Measurements from ENCODE around the gene PLEKHA5. TPM values are rescaled to one million over a fixed set of nuclear protein-coding genes. Genes with fewer than 3 reads are reported as not detected.

Gene PLEKHA5
- total RNA-seq, 1 donor from 2014 or later, result 64.0 TPM

- DNase-seq (ENCODE audit: low spot score), result no peak
These were observed 69.8 kb downstream of the PLEKHA5 start for GRCh38 chr12:19199332-19199731.

GRCh38 chr12:19200261-19200660 is 70.7 kb downstream of the PLEKHA5 start:
- DNase-seq (ENCODE audit: low spot score), result no peak

- no peak for DNase-seq (ENCODE audit: low spot score)
These were observed 72.1 kb downstream of the PLEKHA5 start for GRCh38 chr12:19201661-19202060.

DNA sequence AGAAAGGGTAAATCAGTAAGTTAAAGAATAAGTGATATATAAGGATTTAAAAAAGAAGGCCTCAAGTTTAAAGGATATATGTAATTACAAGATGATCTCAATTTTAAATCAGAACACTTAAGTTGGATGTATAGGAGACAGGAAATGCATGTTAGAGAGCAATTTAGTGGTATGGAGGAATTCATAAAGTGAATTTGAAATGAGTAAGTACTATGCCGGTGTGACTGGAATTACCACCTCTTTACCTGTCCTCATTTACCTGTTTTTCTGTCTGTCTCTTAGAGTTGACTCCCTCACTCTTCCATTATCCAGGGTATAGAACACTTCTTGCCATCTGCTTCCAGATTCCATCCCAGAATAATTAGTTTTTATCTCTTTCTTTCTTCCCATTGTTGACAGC is 73.5 kb downstream of the PLEKHA5 start:
- DNase-seq (ENCODE audit: low spot score), result no peak

- DNase-seq (ENCODE audit: low spot score), result no peak
These were observed 74.3 kb downstream of the PLEKHA5 start for GRCh38 chr12:19203539-19204506.

GRCh38 chr12:19205120-19205519 is 75.6 kb downstream of the PLEKHA5 start:
- no peak for DNase-seq (ENCODE audit: low spot score)

DNA sequence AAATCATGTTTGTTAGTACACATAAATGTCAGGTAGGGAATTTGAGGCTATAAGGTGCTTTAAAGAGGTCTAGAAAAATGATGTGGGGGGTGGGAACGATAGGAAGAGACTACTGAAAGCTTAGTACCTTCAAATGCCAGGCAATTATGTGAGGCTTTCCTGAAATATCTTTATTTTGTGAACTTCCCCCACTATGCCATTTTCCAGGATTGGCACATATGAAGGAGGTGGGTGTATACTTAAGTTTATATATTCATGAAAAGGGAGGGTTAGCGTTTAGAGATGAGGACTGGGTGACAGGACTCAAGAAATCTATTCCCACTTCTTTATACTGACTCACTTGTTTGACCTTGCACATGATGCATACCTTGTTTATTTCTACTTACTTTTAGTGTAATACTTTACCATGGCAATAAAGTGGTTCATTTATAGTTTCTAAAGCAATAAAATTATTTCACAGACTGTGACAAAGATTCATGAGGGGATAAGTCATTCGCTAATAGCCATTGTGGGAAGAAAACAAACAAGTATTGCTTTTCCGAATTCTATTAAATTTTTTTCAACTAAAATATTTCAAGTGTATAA is 77.1 kb downstream of the PLEKHA5 start:
- DNase-seq (ENCODE audit: low spot score), result no peak

- DNase-seq (ENCODE audit: low spot score), result no peak
These were observed 78.9 kb downstream of the PLEKHA5 start for GRCh38 chr12:19208456-19208855.

- no peak for DNase-seq (ENCODE audit: low spot score)
These were observed 80.1 kb downstream of the PLEKHA5 start for GRCh38 chr12:19209661-19210060.

DNA sequence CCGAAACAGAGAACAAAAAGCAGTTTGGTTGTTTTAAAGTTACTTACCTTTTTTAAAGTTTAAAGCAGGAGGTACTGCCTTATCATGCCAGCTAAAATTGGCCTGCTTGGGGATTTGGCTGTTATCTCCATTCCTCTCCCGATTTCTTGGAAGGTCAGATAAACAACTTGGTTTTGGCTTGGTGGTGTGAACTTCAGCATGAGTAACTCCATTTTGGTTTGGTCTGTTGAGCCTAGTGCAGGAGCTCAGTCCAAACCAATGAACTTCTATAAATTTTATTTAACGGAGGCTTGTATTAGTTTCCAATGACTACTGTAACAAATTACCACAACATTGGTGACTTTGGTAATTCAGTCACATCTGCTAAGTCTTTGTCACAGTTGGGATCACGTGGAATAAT is 82.3 kb downstream of the PLEKHA5 start:
- no peak for DNase-seq (ENCODE audit: low spot score)

DNA sequence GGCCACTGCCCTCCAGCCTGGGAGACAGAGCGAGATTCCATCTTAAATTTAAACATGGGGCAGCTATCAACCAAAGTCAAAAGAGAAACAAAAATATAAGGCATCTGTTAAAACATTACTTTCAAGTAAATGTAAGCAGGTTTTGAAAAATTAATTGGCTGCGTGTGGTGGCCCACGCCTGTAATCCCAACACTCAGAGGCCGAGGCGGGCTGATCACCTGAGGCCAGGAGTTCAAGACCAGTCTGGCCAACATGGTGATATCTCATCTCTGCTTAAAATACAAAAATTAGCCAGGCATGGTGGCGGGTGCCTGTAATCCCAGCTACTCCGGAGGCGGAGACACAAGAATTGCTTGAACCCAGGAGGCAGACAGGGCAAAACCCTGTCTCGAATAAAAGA is 82.7 kb downstream of the PLEKHA5 start:
- DNase-seq (ENCODE audit: low spot score), result no peak

DNA sequence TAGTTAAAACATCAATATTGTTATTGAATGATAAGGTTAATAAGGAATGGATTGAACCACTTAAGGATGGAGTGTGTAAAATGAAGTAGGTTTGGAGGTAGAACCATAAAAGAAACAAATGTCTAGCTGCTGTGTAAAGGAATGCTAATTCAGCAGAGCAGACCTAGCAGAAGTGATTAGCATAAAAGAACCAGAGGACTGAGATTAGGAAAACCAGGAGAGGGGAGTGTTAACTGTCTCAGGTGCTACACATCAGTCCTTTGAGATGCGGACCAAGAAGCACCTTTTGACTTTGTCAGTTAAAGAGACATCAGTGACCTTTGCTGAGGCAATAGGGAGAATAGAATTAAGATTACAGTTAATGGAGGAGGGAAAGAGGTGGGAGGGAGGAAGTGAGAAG is 84.5 kb downstream of the PLEKHA5 start:
- DNase-seq (ENCODE audit: low spot score), result no peak

DNA sequence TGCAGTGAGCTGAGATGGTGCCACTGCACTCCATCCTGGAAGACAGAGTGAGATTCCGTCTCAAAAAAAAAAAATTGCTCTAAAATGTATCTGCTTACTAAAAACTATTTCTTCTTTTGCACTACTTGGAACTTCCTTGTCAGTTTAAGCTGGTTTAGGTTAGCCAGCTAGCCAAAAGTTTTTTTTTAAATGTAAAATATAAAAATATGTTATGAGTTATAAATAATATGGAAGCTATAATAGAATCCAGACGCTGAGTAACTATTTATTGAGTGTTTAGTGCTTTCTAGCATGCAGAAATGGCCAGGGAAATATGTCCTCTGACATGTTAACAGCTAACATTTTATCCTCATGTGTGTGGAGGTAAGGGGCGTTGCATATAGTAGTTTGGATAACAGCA is 85.6 kb downstream of the PLEKHA5 start:
- no peak for DNase-seq (ENCODE audit: low spot score)

- no peak for DNase-seq (ENCODE audit: low spot score)
These were observed 87.9 kb downstream of the PLEKHA5 start for GRCh38 chr12:19217446-19217845.

GRCh38 chr12:19220205-19220604 is 90.7 kb downstream of the PLEKHA5 start:
- no peak for DNase-seq (ENCODE audit: low spot score)

DNA sequence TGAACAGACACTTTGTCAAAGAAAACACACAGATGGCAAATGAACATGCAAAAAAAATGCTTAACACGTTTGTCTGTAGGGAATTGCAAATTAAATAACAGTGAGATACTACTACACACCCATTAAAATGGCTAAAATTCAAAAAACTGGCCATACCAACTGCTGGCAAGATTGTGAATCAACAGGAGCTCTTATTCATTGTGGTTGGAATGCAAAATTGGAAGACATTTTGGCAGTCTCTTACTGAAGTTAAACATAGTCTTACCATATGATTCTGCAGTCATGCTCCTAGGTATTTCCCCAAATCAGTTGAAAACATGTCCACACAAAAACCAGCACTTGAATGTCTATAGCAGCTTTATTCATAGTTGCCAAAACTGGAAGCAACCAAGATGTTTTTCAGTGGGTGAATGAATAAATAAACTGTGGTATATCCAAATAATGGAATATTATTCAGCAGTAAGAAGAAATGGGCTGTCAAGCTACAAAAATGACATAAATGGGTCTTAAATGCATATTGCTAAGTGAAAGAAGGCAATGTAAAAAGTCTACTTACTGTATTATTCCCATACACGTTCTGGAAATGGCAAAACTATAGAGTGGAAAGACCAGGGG is 91.4 kb downstream of the PLEKHA5 start:
- no peak for DNase-seq (ENCODE audit: low spot score)

GRCh38 chr12:19222558-19222957 is 93.0 kb downstream of the PLEKHA5 start:
- no peak for DNase-seq (ENCODE audit: low spot score)

GRCh38 chr12:19223018-19223417 is 93.5 kb downstream of the PLEKHA5 start:
- no peak for DNase-seq (ENCODE audit: low spot score)

DNA sequence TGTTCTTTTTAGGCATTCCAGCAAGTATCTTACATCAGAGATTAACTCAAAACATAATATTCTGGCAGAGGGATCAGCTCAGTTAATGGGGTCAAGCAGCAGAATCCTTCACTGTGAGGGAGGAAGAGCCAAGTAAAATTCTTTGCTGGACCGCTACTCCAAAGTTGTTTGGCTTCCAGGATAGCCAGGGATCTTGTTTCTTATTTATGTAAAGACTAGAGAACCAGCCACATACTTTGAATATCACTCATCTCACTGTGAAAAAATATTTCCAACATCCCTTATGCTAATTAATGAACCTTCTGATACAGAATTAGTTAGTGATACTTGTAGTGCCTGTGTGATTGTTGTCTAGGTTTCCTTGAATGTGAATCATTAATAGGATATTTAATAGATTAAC is 94.2 kb downstream of the PLEKHA5 start:
- DNase-seq (ENCODE audit: low spot score), result no peak

- DNase-seq (ENCODE audit: low spot score), result no peak
These were observed 95.2 kb downstream of the PLEKHA5 start for GRCh38 chr12:19224746-19225145.

GRCh38 chr12:19227190-19227879 is 97.8 kb downstream of the PLEKHA5 start:
- DNase-seq (ENCODE audit: low spot score), result no peak

DNA sequence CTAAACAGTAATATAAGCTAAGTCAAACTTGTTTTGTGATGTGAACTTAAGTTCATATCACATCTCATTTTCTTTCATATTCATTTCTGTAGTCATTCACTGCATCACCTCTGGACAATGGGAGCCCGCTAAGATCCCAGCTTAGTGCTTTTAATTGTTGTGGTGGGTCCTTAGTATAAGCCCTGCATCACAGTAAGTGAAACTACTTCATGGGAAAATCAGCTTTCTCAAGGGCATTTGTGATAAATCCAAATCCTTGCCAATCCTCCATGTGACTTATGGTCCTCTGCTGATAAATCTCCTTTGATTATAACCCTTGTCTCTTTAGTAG is 98.3 kb downstream of the PLEKHA5 start:
- DNase-seq (ENCODE audit: low spot score), result no peak
